GM19025 (cell line): ENCODE measurements around the gene NET1.
"Not testable (repeated sequence)": the region's sequence is repeated elsewhere in the genome, so short reads cannot be mapped to it uniquely, and the experiment has no call there.

Source experiments
- ATAC-seq: cut with Tn5 transposase; IDR thresholded peaks from one replicate; pipeline ENCODE4 v1.9.1; 2021; ENCODE audit warnings: mild to moderate bottlenecking, low read depth, moderate library complexity; ENCODE audit not compliant: unreplicated experiment

The NET1 gene

GRCh38 chr10:5461914-5462840 is 49.8 kb downstream of the NET1 start:
- no peak for ATAC-seq

DNA sequence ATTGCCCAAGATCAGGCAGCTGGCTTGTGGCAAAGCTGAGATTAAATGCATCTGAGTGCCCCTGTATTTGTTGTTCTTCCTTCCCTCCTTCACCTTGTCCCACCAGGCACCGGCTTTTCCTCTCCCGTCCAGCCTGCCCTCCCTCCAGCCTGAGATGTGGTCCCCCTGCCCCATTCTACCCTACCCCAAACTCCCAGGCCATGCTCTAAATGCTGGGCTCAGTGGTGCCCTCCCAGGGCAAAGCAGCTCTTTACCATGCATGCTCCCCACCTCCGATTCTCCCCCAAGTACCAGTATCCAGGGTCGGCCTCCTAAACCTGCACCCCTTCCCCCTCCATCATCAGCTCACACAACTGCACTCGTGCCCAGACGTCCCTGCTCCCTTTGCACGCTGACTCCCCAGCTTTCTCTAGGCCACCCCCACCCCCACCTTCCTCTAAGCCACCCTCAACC is 50.5 kb downstream of the NET1 start:
- ATAC-seq = no peak

DNA sequence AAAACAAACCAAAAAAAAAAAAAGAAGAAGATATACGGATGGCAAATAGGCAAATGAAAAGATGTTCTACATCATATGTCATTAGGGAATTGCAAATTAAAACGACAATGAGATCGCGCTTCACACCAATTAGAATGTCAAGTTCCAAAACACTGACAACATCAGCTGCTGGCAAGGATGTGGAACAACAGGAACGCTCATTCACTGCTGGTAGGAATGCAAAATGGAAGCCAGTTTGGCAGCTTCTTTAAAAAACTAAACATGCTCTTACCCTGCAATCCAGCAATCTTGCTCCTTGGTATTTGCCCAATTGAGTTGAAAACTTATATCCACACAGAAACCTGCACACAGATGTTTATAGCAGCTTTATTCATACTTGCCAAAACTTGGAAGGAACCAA is 52.2 kb downstream of the NET1 start:
- ATAC-seq = no peak

- ATAC-seq = no peak
Measured at GRCh38 chr10:5465976-5466450, 53.7 kb downstream of the NET1 start.

- ATAC-seq = no peak
Measured at GRCh38 chr10:5466451-5467206, 54.3 kb downstream of the NET1 start.

- ATAC-seq = no peak
Measured at GRCh38 chr10:5467207-5467535, 54.8 kb downstream of the NET1 start.

DNA sequence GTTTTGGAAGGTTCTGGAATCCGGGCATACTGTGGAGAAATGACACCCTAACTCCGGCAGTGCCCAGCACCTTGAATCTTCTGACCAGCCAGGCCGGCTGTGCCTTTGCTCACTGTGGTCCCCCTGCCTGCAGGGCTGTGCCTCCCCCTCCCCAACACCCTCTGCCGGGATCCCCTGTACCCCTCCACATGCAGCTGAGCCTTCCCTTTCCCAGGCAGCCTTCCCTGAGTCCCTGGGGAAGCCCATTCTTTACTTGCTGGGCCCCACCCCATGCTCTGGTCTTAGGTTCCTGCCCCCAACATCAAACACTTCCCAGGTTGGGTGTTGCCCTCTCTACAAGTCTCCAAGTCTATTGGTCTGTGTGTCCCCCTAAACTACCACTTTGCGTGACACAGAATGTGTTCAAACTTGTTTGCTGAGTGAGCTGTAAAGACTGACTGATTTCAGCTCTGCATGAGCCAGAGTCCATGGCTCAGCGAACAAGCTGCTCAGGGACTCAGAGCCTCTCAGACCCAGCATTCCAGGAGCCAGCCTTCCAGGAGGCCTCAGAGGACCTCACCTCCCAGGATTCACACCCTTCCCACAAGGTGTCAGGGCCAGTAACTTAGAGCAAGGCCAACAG is 55.4 kb downstream of the NET1 start:
- ATAC-seq = no peak

GRCh38 chr10:5468262-5469106 is 56.1 kb downstream of the NET1 start:
- no peak for ATAC-seq

DNA sequence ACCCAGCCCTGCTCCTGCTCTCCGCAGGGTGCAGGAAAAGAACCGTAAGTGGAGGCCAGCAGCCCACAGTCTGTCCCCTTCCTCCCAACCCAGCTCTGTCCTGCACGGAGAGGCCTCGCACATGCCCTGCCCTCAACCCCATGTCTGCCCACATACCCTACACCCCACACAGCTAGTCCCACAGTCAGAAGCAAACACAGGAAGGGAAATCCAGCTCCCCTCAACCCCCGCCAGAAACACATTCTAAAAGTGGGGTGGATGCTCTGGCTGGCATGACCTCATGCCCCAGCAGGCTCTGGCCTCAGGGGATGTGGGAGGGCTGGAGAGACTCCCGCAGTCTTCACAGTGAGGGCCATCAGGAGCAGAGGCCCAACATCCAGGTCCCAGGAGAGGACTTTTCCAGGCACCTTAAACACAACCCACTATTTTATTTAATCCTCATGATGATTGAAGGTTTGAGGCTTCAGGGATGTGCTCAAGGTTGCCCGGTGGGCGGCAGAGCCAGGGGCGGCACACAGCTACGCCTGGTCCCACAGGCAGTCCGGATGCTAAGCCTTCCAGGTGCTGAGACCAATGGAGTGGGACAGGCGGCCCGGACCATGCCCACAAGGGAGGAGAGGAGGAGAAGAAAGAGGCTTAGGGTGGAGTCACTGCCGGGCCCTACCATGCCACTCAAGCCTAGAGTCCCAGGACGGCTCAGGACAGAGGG is 57.1 kb downstream of the NET1 start:
- no peak for ATAC-seq

- no peak for ATAC-seq
Measured at GRCh38 chr10:5470062-5470751, 57.9 kb downstream of the NET1 start.

- not testable (repeated sequence) for ATAC-seq
Measured at GRCh38 chr10:5474642-5475041, 62.3 kb downstream of the NET1 start.

- ATAC-seq = not testable (repeated sequence)
Measured at GRCh38 chr10:5475088-5475487, 62.7 kb downstream of the NET1 start.

DNA sequence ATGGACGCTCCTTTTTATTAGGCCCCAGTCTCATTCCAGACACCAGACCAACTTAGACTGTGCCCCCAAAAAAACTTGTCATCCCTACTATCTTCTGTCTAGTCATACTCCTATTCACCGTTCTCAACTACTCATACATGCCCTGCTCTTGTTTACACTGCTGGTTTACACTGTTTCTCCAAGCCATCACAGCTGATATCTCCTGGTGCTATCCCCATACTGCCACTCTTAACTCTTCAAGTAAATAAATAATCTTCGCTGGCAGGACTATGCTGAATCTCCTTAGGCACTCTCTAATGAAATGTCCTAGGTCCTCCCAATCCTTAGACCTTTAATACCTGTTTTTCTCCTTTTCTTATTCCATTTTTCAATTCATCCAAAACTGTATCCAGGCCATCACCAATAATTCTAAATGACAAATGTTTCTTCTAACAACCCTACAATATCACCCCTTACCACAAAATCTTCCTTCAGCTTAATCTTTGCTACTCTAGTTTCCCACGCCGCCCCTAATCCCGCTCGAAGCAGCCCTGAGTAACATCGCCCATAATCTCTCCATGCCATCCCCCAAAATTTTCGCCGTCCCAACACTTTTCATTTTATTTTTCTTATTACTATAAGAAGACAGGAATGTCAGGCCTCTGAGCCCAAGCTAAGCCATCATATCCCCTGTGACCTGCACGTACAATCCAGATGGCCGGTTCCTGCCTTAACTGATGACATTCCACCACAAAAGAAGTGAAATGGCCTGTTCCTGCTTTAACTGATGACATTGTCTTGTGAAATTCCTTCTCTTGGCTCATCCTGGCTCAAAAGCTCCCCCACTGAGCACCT is 63.8 kb downstream of the NET1 start:
- ATAC-seq = not testable (repeated sequence)

- ATAC-seq = no peak
Measured at GRCh38 chr10:5476918-5477525, 64.7 kb downstream of the NET1 start.

DNA sequence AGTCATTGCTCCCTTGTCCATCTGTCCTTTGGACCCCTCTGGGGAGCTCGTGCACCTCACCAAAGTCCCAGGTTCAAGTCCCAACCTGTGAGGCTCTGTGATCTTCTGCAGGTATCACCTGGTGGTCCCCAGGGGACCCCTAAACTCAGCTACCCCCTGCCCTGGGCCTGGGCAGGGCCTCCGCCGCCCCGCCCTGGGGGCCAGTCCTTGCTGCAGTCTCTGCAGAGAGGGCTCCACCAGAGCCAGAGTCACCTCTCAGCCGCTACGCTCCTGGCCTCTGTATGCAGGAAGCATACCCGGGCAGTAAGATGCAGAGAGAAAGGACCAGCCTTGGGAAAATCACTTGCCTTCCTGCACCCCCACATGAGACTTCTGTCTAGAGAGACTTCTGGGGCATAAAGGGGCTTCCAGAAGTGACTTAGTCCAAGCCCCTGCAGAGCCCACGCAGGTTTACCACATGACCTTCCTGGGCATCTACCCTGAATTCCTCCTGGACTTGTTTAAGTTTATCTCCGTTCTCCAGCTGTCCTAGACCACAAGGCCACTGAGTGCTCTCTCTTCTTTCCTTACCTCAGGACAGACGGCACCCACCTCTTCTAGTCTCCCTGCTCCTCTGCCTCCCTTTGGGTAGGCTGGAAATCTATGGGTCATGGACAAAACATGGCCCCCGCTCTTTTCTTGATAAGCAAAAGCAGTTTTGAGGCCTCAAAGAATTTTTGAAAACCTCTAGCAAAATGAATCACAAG is 65.8 kb downstream of the NET1 start:
- no peak for ATAC-seq

DNA sequence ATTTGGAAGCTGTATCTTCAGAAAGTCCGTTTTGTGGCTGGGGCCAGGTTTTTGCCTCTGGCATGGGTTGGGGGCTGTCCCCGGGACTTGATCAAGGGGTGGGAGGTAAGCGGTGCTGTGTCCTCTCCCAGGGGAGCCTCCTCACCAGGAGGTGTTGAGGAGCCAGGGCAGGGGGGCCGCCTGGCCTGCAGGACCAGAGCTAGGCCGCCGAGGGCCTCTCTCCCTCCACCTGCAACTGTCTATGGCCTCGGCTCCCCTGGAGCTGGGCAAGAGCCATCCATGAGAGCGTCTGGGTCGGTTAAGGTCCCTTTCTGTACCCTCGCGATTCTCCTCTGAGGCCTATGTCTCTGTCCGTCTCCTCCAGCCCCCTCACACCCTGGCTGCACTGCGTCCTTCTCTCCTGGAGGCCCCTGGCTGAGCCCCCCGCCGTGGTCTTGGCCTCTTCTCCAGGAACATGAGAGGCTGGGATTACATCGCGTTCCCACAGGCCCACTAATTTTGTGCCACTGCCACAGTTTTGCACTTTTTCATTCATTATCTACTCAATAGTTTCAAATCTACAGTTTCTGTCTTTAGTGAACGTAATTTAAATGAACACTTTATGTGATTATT is 66.4 kb downstream of the NET1 start:
- ATAC-seq = no peak
